NCI-H1092 treated with DMSO at 0.1 percent for 48 hours (cell line): ENCODE data around the gene CYP20A1.
A peak's percentile ranks its signal among the peaks of the same experiment; 100 is the strongest.
"Not testable (repeated sequence)": the region's sequence is repeated elsewhere in the genome, so short reads cannot be mapped to it uniquely, and the experiment has no call there.

ENCODE experiments used
- DNase-seq: peaks from one replicate; lab custom pipeline; 2025; lab: John Stamatoyannopoulos, UW

CYP20A1 gene

GRCh38 chr2:203280428-203281064 lies 41.7 kb downstream of the CYP20A1 start:
- DNase-seq = no peak

DNA sequence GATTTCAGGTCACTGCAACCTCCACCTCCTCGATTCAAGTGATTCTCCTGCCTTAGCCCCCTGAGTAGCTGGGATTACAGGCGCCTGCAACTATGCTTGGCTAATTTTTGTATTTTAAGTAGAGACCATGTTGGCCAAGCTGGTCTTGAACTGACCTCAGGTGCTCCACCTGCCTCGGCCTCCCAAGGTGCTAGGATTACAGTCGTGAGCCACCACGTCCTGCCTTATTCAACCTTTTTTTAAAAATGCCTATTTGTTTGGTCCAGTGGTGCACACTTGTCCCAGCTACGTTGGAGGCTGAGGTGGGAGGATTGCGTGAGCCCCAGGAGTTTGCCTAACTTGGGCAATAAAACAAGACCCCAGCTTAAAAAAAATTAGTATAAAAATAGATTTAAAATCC lies 43.3 kb downstream of the CYP20A1 start:
- no peak for DNase-seq

DNA sequence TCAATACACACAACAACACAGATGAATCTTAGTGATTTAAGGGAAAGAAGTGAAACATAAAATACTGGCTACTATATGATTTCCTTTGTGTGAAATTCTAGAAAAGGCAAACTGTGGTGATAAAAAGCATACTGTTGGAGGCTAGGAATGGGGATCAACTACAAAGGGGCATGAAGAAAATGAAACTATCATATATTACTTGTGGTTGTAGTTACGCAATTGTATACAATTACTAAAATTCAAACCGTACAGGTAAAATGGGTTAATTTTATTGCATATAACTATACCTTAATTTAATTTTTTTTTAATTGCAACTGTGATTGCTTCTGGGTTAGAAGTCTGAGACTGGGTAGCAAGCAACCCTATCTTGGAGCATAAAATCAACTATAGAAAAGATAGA lies 47.7 kb downstream of the CYP20A1 start:
- DNase-seq = no peak

DNA sequence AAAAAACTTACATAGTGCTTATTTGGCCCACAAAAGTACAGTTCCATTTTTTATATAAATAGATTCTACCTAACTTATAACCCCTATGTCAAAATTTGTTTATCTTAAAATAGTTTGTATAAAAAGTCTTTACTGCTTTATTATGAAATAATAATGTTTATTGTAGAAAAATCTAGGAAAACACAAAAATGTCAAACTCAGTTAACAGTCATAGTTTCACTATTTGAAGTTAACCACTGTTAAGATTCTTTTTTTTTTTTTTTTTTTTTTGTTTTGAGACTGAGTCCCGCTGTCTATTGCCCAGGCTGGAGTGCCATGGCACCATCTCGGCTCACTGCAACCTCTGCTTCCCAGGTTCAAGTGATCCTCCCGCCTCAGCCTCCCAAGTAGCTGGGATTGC lies 62.8 kb downstream of the CYP20A1 start:
- DNase-seq = no peak

DNA sequence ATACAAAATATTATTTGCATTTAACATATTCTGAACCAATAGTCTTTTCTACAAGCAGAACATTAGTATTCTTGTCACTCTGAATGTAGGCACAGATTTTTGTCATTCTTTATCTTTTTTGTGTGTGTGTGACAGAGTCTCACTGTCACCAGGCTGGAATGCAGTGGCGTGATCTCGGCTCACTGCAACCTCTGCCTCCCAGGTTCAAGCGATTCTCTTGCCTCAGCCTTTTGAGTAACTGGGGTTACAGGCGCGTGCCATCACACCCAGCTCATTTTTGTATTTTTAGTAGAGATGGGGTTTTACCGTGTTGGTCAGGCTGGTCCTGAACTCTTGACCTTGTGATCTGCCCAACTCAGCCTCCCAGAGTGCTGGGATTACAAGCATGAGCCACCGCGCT lies 63.8 kb downstream of the CYP20A1 start:
- not testable (repeated sequence) for DNase-seq

GRCh38 chr2:203310688-203311436 lies 72.0 kb downstream of the CYP20A1 start:
- DNase-seq = no peak

- no peak for DNase-seq
Observed at GRCh38 chr2:203326356-203326755, 87.5 kb downstream of the CYP20A1 start.

DNA sequence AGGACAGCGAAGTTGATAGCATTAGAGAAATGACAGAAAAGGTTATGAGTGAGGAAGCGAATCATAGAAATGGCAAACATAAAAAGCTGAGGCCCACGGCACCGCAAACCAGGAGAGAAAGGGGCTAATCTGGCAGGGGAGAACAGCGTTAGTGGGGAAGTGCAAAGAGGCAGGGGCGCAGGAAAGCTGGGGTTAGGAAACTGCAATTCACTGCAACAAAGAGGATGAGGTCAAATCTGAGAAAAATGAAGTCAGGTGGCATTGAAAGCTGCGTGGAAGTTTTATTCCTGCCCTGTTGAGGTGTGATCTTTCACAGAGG lies 88.7 kb downstream of the CYP20A1 start:
- DNase-seq = peak; percentile 59

DNA sequence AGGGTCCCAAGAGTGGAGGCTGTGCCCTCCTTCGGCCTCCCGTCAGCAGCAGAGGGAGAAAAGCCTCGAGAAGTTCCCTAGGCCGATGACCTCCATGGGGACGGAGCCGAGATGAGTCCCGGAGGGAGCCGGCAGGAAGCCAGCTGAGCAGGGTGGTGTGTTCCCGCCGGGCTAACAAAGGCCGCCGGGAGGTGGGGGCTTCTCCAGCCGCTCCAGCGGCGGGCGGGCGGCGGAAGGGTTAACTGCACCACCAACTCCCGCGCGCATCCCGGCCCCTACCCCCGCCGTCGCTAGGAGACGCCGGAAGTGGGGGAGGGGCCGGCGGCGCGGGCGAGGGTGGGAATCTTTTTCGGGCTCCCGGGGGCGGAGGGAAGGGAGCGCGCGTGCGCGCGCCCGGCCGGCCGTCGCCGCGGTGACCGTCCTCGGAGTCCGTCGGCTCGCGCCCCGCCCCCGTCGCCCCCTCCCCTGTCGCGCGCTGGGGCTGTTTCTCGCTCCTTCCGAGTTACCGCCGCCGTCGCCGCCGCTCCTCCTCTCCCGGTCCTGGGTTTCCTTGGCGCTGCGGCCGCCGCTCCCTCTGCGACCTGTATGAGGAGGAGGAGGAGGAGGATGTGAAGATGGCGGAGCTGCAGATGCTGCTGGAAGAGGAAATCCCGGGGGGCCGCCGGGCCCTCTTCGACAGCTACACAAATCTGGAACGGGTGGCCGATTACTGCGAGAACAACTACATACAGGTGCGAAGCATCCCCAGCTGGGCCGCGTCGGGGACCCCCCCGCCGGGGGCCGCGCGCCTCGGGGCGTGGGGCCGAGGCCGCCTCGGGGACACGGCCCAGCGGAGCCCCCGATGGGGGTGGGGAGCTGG lies 89.3 kb downstream of the CYP20A1 start, which contains the start of gene ABI2:
Gene ABI2 (plus strand): TSS at position 494 of the 859 bp plus-strand sequence. CDS start 121 bp downstream, at position 615.
- peak; percentile 87 for DNase-seq

DNA sequence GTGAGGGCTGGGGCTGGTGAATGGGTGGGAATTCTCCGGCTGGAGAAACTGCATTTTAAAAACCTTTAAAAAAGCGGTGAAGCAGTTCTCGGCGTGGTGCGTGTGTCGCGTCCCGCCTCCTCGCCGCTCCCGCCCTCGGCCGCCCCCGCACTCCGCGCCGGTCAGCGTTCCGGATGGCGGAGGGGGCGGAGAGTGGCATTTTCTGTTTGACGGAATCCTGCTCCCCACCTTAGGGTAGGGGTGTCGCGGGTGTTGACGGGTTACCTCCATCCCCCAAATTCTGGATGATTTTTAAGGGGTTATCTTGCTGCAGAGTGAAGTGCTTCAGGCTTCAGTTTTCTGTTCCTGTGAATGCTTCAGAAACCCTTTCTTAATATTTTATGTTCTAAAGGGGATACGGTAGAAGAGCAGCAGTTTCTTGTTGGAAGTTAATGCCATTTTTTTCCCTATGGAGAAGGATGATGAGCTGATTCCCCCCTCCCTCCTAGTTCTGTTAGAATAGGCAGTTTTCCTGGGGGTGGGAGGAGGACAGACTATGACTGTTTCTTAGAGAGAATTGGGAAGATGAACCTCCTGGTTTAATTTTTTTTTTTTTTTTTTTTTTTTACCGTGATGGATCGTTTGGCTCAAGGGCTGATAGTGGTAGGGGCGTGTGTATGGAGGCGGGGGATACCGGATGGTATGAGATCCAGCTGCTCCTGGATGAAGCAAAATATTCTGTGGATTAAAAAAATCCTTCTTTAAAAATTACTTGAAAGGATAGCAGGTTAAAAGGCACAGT lies 90.1 kb downstream of the CYP20A1 start:
- DNase-seq = peak; percentile 53

- no peak for DNase-seq
Observed at GRCh38 chr2:203330434-203330833, 91.6 kb downstream of the CYP20A1 start.

DNA sequence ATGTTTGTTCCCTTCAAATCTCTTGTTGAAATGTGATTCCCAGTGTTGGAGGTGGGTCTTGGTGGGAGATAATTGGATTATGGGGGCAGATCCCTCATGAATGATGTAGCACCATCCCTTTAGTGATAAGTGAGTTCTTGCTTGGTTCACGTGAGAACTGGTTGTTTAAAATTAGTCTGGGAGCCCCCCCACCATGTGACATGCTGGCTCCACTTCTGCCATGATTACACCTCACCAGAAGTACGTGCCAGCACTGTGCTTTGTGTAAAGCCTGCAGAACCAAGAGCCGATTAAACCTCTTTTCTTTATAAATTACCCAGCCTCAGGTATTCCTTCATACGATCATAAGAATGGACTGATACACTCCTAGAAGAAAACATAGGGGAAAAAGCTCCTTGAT lies 99.5 kb downstream of the CYP20A1 start:
- no peak for DNase-seq

GRCh38 chr2:203340791-203341487 lies 102.1 kb downstream of the CYP20A1 start:
- no peak for DNase-seq

DNA sequence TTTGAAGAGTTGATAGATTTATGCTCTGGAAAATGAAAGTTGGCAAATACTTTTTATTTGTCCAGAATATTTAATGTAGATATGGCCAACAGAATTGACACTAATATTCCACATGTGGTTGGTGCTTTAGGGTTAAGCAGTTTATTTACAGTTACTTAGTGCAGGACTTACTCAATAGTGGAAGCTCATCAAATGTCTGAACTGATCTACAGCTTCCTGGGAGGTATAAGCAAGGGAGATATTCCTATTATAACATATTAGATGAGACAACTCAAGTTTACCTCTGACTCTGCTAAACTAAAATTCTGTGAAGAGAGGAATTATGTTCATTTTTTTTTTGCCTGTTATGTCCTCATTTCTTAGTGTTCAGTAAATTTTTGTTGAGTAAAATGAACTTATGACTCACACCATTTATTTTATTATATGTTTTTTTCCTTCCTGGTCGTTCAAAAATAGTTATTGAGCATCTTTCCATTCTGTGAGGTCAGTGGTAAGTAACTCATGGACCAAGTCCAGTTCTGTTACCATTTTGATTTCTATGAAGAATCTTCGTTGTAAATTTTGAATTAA lies 103.0 kb downstream of the CYP20A1 start:
- no peak for DNase-seq

DNA sequence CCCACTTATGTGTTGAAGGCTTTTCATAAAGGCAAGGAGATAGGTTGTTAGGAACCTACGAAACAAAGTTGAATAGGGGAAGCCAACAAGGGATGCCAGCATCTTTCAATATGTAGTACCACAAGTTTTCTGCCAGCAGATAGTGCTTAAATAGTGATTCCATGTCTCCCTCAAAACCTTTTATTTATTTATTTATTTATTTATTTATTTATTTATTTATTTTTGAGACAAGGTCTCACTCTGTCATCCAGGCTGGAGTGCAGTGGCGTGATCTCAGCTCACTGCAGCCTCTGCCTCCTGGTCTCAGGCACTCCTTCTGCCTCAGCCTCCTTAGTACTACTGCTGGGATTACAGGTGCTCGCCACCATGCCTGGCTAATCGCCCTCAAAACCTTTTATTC lies 103.6 kb downstream of the CYP20A1 start:
- DNase-seq = not testable (repeated sequence)

- DNase-seq = no peak
Observed at GRCh38 chr2:203344667-203345066, 105.8 kb downstream of the CYP20A1 start.

DNA sequence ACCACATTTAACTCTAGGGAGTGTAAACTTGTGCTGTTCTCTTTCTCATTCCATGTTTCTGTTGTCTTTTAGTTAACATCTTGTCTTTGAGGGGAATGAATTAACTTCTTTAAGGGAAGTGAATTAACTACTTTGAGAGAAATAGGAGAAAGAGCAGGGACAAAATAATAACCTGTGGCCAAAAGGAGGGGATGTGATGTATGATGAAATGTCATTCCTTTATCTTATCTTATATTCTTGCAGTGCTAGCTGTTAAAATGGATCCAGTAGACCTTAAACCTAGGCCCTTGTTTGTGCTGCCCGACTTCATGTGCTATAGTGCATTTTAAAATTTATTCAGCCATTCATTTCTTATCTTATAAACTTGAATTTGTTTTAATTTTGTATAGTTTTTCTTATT lies 107.8 kb downstream of the CYP20A1 start:
- DNase-seq = no peak

DNA sequence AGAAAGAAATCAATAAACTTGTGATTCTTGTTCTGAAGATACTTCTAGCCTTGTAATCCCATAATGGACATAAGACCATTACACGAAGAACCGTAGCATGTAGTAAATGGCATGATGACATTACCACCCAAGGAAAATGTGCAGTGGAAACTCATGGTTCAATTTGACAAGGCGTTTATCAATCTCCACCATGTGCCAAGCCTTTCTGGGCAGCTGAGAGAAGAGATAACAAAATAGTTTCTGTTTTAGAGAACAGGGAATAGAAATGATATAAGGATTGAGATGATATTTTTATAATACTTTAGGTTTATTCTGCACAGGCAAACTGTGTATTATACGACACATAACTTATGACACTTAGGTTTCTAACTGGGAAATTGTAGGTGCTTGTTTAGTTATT lies 108.6 kb downstream of the CYP20A1 start:
- no peak for DNase-seq

DNA sequence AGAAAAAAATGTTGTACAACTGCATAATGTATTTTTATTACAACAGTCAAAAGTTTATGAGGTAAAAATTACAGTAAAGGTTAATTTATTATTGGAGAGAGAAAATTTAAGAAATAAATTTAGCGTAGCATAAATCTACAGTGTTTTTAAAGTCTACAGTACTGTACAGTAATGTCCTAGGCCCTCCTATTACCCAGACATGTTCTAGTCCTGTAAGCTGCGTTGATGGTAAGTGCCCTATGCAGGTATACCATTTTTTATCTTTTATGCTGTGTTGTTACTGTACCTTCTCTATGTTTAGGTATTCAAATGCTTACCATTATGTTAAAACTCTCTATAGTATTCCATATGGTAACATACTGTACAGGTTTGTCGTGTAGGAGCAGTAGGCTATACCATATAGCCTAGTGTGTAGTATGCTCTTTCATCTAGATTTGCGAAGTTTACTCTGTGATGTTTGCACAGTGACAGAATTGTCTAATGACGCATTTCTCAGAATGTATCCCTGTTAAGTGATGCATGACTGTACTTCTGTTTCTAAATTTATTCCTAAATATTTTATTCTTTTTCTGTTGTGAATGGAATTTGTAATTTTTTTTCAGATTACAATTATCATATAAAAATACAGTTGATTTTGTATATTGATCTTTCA lies 113.9 kb downstream of the CYP20A1 start:
- DNase-seq = no peak

- no peak for DNase-seq
Observed at GRCh38 chr2:203354966-203355365, 116.1 kb downstream of the CYP20A1 start.
